Muscle of leg (tissue), 11 donors: ENCODE data around the gene SLC5A4. TPM values are rescaled to one million over a fixed set of nuclear protein-coding genes. Genes with fewer than 3 reads are reported as not detected.

Experiments
- DNase-seq: peaks from one replicate; pipeline ENCODE4 v3.0.0; 2013
- H3K27ac ChIP-seq: one replicate; pipeline ENCODE4 v1.5.1; 2013; ENCODE audit warnings: mild to moderate bottlenecking, low read length, control low read depth
- H3K27me3 ChIP-seq: one replicate; pipeline ENCODE4 v1.6.1; 2013; ENCODE audit warnings: low read length; ENCODE audit not compliant: control insufficient read depth, insufficient read depth
- H3K36me3 ChIP-seq: one replicate; pipeline ENCODE4 v1.6.1; 2013; ENCODE audit warnings: low read length; ENCODE audit not compliant: control insufficient read depth, insufficient read depth
- H3K4me1 ChIP-seq: one replicate; pipeline ENCODE4 v1.6.1; 2013; ENCODE audit warnings: low read length; ENCODE audit not compliant: control insufficient read depth, insufficient read depth
- H3K4me3 ChIP-seq: one replicate; pipeline ENCODE4 v1.5.1; 2013; ENCODE audit warnings: low read length, control low read depth
- H3K9me3 ChIP-seq: replicated peaks from 2 replicates; pipeline ENCODE4 v1.6.1; 2013; ENCODE audit warnings: low read depth, low read length; ENCODE audit not compliant: control insufficient read depth
- WGBS: methylation state at CpG from one replicate; pipeline ENCODE4 v1.1.5; 2013; ENCODE audit warnings: missing lambda C conversion rate; ENCODE audit not compliant: insufficient coverage; 5-methylcytosine and 5-hydroxymethylcytosine counted together
- polyA plus RNA-seq, 8 donors: library from polyadenylated mRNA; unstranded; fragments of 120-200 nt; gene quantifications; one replicate each; pipeline versions ENCODE4 v1.2.1 to v1.2.3, GENCODE V29; 2013; ENCODE audit warnings: inconsistent platforms in 1 of 8, low replicate concordance in 1 of 8; ENCODE audit not compliant: insufficient read length in 8 of 8, insufficient read depth in 1 of 8
- total RNA-seq: library from RNA; stranded (reverse); fragments of 120-200 nt; gene quantifications from one replicate; pipeline ENCODE4 v1.2.4, GENCODE V29; 2013

Gene SLC5A4
- total and polyA plus RNA-seq, 9 donors, result 0.19 to 0.96 (median 0.49) TPM

DNA sequence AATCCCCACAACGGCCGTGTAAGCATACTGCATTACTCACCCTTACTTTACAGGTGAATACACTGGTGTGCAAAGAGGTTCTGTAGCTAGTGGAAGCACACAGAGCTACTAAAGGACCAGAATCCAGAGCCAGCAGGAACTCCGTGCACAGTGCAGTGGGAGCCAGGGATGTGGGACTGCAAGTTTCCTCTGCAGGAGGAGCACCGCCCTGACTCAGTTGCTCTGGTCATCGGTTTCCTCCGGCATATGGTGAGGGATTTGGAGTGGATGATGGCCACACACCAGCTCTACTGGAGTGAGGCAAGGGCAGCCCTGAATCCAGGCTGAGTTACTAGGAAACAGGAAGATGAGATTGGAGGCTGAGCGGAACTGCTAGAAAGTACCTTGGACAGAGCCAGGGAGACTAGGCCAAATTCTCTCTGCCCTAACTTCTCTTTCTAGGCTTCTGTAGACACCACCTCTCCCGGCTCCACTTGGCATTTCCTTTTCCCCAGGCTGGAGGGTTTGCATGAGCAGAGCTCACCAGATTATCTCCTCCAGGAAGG is 77.9 kb downstream of the SLC5A4 start:
- no peak overlapping the region for H3K27ac ChIP-seq
- no peaks in the 10 kb centered on the region for H3K4me1 ChIP-seq
- DNase-seq, result no peak
- WGBS, result 96% methylated on average over 4 of the region's 8 CpGs
- no peaks in the 10 kb centered on the region for H3K9me3 ChIP-seq
- peaks cover 41% of the 10 kb centered on the region for H3K27me3 ChIP-seq
- no peak overlapping the region for H3K4me3 ChIP-seq
- no peaks in the 10 kb centered on the region for H3K36me3 ChIP-seq

DNA sequence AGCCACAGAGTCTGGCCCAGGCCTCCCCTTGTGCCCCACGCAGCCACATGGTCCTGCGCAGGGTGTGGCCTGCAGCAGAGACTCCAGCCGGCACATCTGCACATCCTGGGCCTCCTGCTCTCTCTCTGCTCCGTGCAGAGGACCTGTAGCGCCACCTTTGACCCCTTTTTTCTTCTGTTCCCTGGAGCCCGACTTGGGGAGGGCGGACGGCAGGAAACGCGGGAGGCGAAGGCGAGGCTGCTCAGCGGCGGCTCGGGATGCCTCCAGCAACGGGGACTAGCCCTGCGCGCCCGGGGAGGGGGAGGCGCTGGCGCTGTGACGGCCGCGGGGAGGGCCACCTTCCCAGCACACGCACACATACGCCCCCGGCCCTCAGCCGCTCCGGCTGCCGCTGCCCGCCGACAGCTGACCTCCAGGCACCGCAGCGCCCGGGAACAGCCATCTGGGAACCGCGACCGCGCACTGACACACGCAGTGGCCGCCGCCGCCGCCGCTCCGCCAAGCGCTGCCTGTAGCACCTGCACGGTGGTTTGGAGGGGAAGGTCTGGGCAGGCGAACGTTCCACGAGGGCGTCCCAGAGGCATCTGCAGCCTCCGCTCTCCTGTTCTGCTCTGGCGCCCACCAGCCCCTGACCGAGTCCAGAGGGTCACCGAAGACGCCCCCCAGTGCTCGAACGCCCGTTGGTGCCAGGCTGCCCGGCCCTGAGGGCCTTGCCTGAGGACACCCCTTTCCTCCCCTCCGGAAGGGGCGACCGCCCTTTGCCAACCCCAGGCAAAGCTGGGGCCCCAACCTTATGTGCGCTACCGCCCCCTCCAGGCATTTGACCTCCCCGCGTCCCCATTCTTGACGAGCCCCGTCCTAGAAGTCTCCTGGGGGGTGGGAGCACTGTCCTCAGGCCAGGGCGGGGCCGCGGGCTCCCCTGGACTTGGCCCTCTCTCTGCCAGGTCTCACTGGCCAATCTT is 79.2 kb downstream of the SLC5A4 start:
- Histone ChIP-seq H3K4me1 (no peaks in the 10 kb centered on the region), H3K4me3 (no peak overlapping the region), H3K9me3 (no peaks in the 10 kb centered on the region), H3K36me3 (no peaks in the 10 kb centered on the region), H3K27me3 (peaks cover 41% of the 10 kb centered on the region), H3K27ac (no peak overlapping the region)
- WGBS, result 3% methylated on average over 60 of the region's 73 CpGs
- DNase-seq, result no peak

DNA sequence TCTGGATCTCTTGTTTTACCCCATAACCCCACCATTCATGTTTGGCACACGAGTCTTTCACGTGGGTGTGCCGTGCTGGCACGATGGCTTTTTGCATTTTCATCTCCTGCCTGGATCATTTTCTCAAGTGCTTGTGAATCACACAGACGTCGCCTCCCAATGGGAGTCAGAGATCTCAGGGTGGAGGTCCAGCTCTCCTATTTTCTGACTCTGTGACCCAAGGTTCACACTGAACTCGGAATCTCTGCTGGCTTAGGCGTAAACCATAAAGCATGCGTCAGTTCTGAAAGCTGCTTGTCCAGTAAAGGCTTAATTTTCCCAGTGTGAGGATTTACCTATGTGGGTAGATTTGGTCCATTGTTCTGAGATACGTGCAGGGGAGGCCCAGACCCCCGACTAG is 80.0 kb downstream of the SLC5A4 start:
- no peak for DNase-seq
- no peaks in the 10 kb centered on the region for H3K9me3 ChIP-seq
- H3K36me3 ChIP-seq, result no peaks in the 10 kb centered on the region
- peaks cover 41% of the 10 kb centered on the region for H3K27me3 ChIP-seq
- H3K27ac ChIP-seq, result no peak overlapping the region
- 72% methylated on average over 11 of the region's 11 CpGs for WGBS
- H3K4me1 ChIP-seq, result no peaks in the 10 kb centered on the region
- H3K4me3 ChIP-seq, result no peak overlapping the region

Other genes starting within 250 kb of the SLC5A4 start
- 0.58 TPM for gene SLC5A1, start 212.1 kb downstream of the SLC5A4 start, total RNA-seq
- 10 to 100 TPM in 1 of 8 donors, 1 to 10 TPM in 7; 3.3 to 16.1 (median 3.8) TPM for gene SLC5A1, start 212.1 kb downstream of the SLC5A4 start, polyA plus RNA-seq
- gene C22orf42, start 96.0 kb downstream of the SLC5A4 start, total RNA-seq, result not detected
- not detected for gene C22orf42, start 96.0 kb downstream of the SLC5A4 start, polyA plus RNA-seq
- gene RFPL2, start 50.3 kb downstream of the SLC5A4 start, total RNA-seq, result not detected
- under 1 TPM in 3 of 8 donors, not detected in 5; 0.10 to 0.28 (median 0.12) TPM for gene RFPL2, start 50.3 kb downstream of the SLC5A4 start, polyA plus RNA-seq
- not detected for gene RFPL3, start 102.5 kb upstream of the SLC5A4 start, total RNA-seq
- gene RFPL3, start 102.5 kb upstream of the SLC5A4 start, polyA plus RNA-seq, result under 1 TPM in 1 of 8 donors, not detected in 7; 0.35 TPM
- 74.5 TPM for gene RTCB, start 156.9 kb upstream of the SLC5A4 start, total RNA-seq
- gene RTCB, start 156.9 kb upstream of the SLC5A4 start, polyA plus RNA-seq, result 10 to 100 TPM; 53.9 to 72.4 (median 60.8) TPM
- gene BPIFC, start 209.1 kb upstream of the SLC5A4 start, total RNA-seq, result not detected
- gene BPIFC, start 209.1 kb upstream of the SLC5A4 start, polyA plus RNA-seq, result under 1 TPM in 1 of 8 donors, not detected in 7; 0.28 TPM
- gene FBXO7, start 219.5 kb upstream of the SLC5A4 start, total RNA-seq, result 62.2 TPM
- gene FBXO7, start 219.5 kb upstream of the SLC5A4 start, polyA plus RNA-seq, result 10 to 100 TPM; 53.2 to 65.9 (median 60.6) TPM